H9 (cell line): Measurements from ENCODE around the gene SMCO4. TPM values are rescaled to one million over a fixed set of nuclear protein-coding genes. Genes with fewer than 3 reads are reported as not detected.

Experiments used
- DNase-seq: peaks from one replicate; pipeline ENCODE4 v3.0.0-alpha.2; 2017
- H2AFZ ChIP-seq: one replicate; pipeline ENCODE4 v1.6.1; 2013; ENCODE audit warnings: mild to moderate bottlenecking, low read length, control low read depth, moderate library complexity
- H2AK5ac ChIP-seq: 2 replicates; pipeline ENCODE4 v1.6.1; 2013; ENCODE audit warnings: low read length, control low read depth, mixed read lengths; ENCODE audit not compliant: insufficient read length
- H2BK120ac ChIP-seq: one replicate; pipeline ENCODE4 v1.6.1; 2013; ENCODE audit warnings: low read depth, mild to moderate bottlenecking, low read length, control low read depth, inconsistent platforms; ENCODE audit not compliant: poor library complexity, severe bottlenecking
- H2BK12ac ChIP-seq: 2 replicates; pipeline ENCODE4 v1.6.1; 2013; ENCODE audit warnings: low read length, control low read depth, mixed read lengths, low read depth; ENCODE audit not compliant: insufficient read length
- H2BK15ac ChIP-seq: 2 replicates; pipeline ENCODE4 v1.6.1; 2013; ENCODE audit warnings: low read depth, low read length, control low read depth
- H2BK20ac ChIP-seq: one replicate; pipeline ENCODE4 v1.6.1; 2013; ENCODE audit warnings: low read depth, mild to moderate bottlenecking, low read length, control low read depth, inconsistent platforms; ENCODE audit not compliant: poor library complexity, severe bottlenecking
- H2BK5ac ChIP-seq: 2 replicates; pipeline ENCODE4 v1.6.1; 2013; ENCODE audit warnings: low read length, control low read depth, mixed read lengths; ENCODE audit not compliant: insufficient read length
- H3K14ac ChIP-seq: 2 replicates; pipeline ENCODE4 v1.6.1; 2013; ENCODE audit warnings: low read length, control low read depth; ENCODE audit not compliant: insufficient read depth
- H3K18ac ChIP-seq: 2 replicates; pipeline ENCODE4 v1.6.1; 2013; ENCODE audit warnings: low read depth, mild to moderate bottlenecking, mixed read lengths, low read length, control low read depth; ENCODE audit not compliant: insufficient read length
- H3K23ac ChIP-seq: 2 replicates; pipeline ENCODE4 v1.6.1; 2013; ENCODE audit warnings: low read length, control low read depth, mixed read lengths, low read depth; ENCODE audit not compliant: insufficient read length
- H3K23me2 ChIP-seq: 2 replicates; pipeline ENCODE4 v1.6.1; 2013; ENCODE audit warnings: low read depth, mild to moderate bottlenecking, mixed read lengths, low read length, control low read depth; ENCODE audit not compliant: insufficient read length, poor library complexity, severe bottlenecking
- H3K27ac ChIP-seq: 2 replicates; pipeline ENCODE4 v1.5.1; 2013; ENCODE audit warnings: low read length, control low read depth, mixed read lengths, low read depth; ENCODE audit not compliant: insufficient read length
- H3K27me3 ChIP-seq: 2 replicates; pipeline ENCODE4 v1.6.1; 2013; ENCODE audit warnings: low read length, control low read depth, inconsistent platforms; ENCODE audit not compliant: insufficient read depth
- H3K4ac ChIP-seq: 2 replicates; pipeline ENCODE4 v1.6.1; 2013; ENCODE audit warnings: low read depth, mild to moderate bottlenecking, control low read depth, inconsistent platforms, low read length, moderate library complexity
- H3K4me1 ChIP-seq: 2 replicates; pipeline ENCODE4 v1.6.1; 2013; ENCODE audit warnings: low read length, control low read depth, inconsistent platforms; ENCODE audit not compliant: insufficient read depth
- H3K4me2 ChIP-seq: 2 replicates; pipeline ENCODE4 v1.6.1; 2013; ENCODE audit warnings: low read length, control low read depth, mixed read lengths; ENCODE audit not compliant: insufficient read length, insufficient read depth
- H3K56ac ChIP-seq: 2 replicates; pipeline ENCODE4 v1.6.1; 2013; ENCODE audit warnings: low read depth, mild to moderate bottlenecking, mixed read lengths, low read length, control low read depth; ENCODE audit not compliant: insufficient read length
- H3K79me1 ChIP-seq: 2 replicates; pipeline ENCODE4 v1.6.1; 2013; ENCODE audit warnings: low read depth, mild to moderate bottlenecking, moderate library complexity, low read length, control low read depth, inconsistent platforms; ENCODE audit not compliant: insufficient read depth, poor library complexity, severe bottlenecking
- H3K79me2 ChIP-seq: 2 replicates; pipeline ENCODE4 v1.6.1; 2013; ENCODE audit warnings: low read length, control low read depth, inconsistent platforms; ENCODE audit not compliant: insufficient read depth
- H3K9ac ChIP-seq: 2 replicates; pipeline ENCODE4 v1.6.1; 2013; ENCODE audit warnings: low read length, control low read depth, mixed read lengths; ENCODE audit not compliant: insufficient read length; ENCODE audit errors: extremely low read depth
- H3K9me3 ChIP-seq: one replicate; pipeline ENCODE4 v1.6.1; 2013; ENCODE audit warnings: low read depth, low read length, inconsistent platforms; ENCODE audit not compliant: control insufficient read depth
- H3T11ph ChIP-seq: one replicate; pipeline ENCODE4 v1.6.1; 2013; ENCODE audit warnings: mild to moderate bottlenecking, low read length, control low read depth, inconsistent platforms
- H4K20me1 ChIP-seq: one replicate; pipeline ENCODE4 v1.6.1; 2013; ENCODE audit not compliant: control insufficient read depth, insufficient read length, insufficient read depth
- H4K5ac ChIP-seq: 2 replicates; pipeline ENCODE4 v1.6.1; 2013; ENCODE audit warnings: low read depth, mild to moderate bottlenecking, mixed read lengths, low read length, control low read depth; ENCODE audit not compliant: insufficient read length
- H4K8ac ChIP-seq: replicated peaks from 2 replicates; pipeline ENCODE4 v1.6.1; 2013; ENCODE audit warnings: low read length, control low read depth, mixed read lengths, low read depth; ENCODE audit not compliant: insufficient read length
- H4K91ac ChIP-seq: 2 replicates; pipeline ENCODE4 v1.6.1; 2013; ENCODE audit warnings: low read depth, mild to moderate bottlenecking, moderate library complexity, mixed read lengths, low read length, control low read depth; ENCODE audit not compliant: insufficient read length
- H3K27ac Mint-ChIP-seq, 3 experiments: 2 replicates in 2 of 3; 3 replicates in 1 of 3; pipeline ENCODE4 v1.8.0; 2020 to 2021; ENCODE audit warnings: mixed read lengths in 3 of 3, mild to moderate bottlenecking in 1 of 3, moderate library complexity in 1 of 3
- H3K27me3 Mint-ChIP-seq: 2 replicates; pipeline ENCODE4 v1.8.0; 2021; ENCODE audit warnings: low read depth, mild to moderate bottlenecking, moderate library complexity, mixed read lengths
- H3K36me3 Mint-ChIP-seq, 3 experiments: 2 replicates in 2 of 3; 3 replicates in 1 of 3; pipeline ENCODE4 v1.8.0; 2020 to 2021; ENCODE audit warnings: low read depth in 3 of 3, mixed read lengths in 3 of 3; ENCODE audit not compliant: insufficient read depth in 1 of 3
- H3K4me1 Mint-ChIP-seq, 2 experiments: 2 replicates each; pipeline ENCODE4 v1.8.0; 2020; ENCODE audit warnings: mixed read lengths in 2 of 2
- H3K4me3 Mint-ChIP-seq, 2 experiments: 2 replicates in 1 of 2; 3 replicates in 1 of 2; pipeline ENCODE4 v1.8.0; 2020 to 2021; ENCODE audit warnings: mild to moderate bottlenecking in 2 of 2, mixed read lengths in 2 of 2, moderate library complexity in 1 of 2
- H3K9me3 Mint-ChIP-seq, 2 experiments: 2 replicates in 1 of 2; 3 replicates in 1 of 2; pipeline ENCODE4 v1.8.0; 2020; ENCODE audit warnings: mild to moderate bottlenecking in 2 of 2, mixed read lengths in 2 of 2, moderate library complexity in 1 of 2
- WGBS: extraction: QIAGEN DNeasy Blood & Tissue Kit; methylation state at CpG from one replicate; pipeline ENCODE4 v1.1.7; 2013; ENCODE audit warnings: missing lambda C conversion rate, low lambda C conversion rate, mixed read lengths; ENCODE audit not compliant: insufficient read length; ENCODE audit errors: extremely low coverage; 5-methylcytosine and 5-hydroxymethylcytosine counted together
- total RNA-seq: library from RNA; stranded (reverse); gene quantifications from 2 replicates; pipeline ENCODE4 v1.2.1, GENCODE V29; 2021
- TF ChIP-seq, protein P1 (sequence below): fragments of 200-600 bp; sonication (generic); conservative IDR thresholded peaks from 3 replicates; pipeline ENCODE4 v1.8.0; 2021; ENCODE audit warnings: antibody characterized with exemption, mild to moderate bottlenecking

SMCO4 gene
- total RNA-seq, 1 experiment from 2014 or later = 35.6 TPM

DNA sequence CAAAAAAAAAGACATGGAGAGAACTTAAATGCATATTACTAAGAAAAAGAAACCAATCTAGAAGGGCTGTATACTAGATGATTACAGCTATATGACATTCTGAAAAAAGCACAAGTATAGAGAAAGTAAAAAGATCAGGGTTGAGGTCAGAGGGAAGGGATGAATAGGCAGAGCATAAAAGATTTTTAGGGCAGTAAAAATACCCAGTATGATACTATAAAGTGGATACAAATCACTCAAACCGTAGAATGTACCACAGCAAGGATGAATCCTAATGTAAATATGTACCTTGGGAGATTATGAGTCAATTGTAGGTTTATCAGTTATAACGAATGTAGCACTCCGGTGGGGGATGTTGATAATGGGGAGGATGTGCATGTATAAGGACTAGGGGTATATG is 29.4 kb upstream of the SMCO4 start:
- Histone ChIP-seq H3K14ac (no peak overlapping the region), H4K8ac (no peak overlapping the region), H3K4ac (no peak overlapping the region), H2BK5ac (no peak overlapping the region), H3K23ac (no peak overlapping the region), H2AFZ (no peak overlapping the region), H3K79me1 (no peaks in the 10 kb centered on the region), H3T11ph (no peak overlapping the region), H3K79me2 (no peaks in the 10 kb centered on the region), H3K18ac (no peak overlapping the region), H4K20me1 (no peaks in the 10 kb centered on the region), H3K9me3 (no peaks in the 10 kb centered on the region), H3K27me3 (no peaks in the 10 kb centered on the region), H3K9ac (no peak overlapping the region), H3K23me2 (no peaks in the 10 kb centered on the region), H3K4me2 (no peak overlapping the region), H4K91ac (no peak overlapping the region), H2AK5ac (no peak overlapping the region), H3K27ac (no peak overlapping the region), H2BK15ac (no peak overlapping the region), H3K4me1 (no peaks in the 10 kb centered on the region), H2BK20ac (no peak overlapping the region), H4K5ac (no peak overlapping the region), H3K56ac (no peak overlapping the region), H2BK12ac (no peak overlapping the region), H2BK120ac (no peak overlapping the region)
- no CpG with 5 or more reads among the region's 3 CpGs for WGBS
- no peaks in the 10 kb centered on the region for H3K9me3 Mint-ChIP-seq
- H3K36me3 Mint-ChIP-seq = no peaks in the 10 kb centered on the region
- TF ChIP-seq, protein P1, sequence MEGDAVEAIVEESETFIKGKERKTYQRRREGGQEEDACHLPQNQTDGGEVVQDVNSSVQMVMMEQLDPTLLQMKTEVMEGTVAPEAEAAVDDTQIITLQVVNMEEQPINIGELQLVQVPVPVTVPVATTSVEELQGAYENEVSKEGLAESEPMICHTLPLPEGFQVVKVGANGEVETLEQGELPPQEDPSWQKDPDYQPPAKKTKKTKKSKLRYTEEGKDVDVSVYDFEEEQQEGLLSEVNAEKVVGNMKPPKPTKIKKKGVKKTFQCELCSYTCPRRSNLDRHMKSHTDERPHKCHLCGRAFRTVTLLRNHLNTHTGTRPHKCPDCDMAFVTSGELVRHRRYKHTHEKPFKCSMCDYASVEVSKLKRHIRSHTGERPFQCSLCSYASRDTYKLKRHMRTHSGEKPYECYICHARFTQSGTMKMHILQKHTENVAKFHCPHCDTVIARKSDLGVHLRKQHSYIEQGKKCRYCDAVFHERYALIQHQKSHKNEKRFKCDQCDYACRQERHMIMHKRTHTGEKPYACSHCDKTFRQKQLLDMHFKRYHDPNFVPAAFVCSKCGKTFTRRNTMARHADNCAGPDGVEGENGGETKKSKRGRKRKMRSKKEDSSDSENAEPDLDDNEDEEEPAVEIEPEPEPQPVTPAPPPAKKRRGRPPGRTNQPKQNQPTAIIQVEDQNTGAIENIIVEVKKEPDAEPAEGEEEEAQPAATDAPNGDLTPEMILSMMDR = no peak
- DNase-seq = no peak
- peaks cover 4 to 7% of the 10 kb centered on the region in 2 experiments for H3K4me1 Mint-ChIP-seq
- no peaks in the 10 kb centered on the region for H3K27me3 Mint-ChIP-seq
- H3K27ac Mint-ChIP-seq = no peak overlapping the region
- no peak overlapping the region for H3K4me3 Mint-ChIP-seq
